WTC11 (cell line): ENCODE measurements around the gene B3GAT1. TPM values are rescaled to one million over a fixed set of nuclear protein-coding genes. Genes with fewer than 3 reads are reported as not detected.
A peak's percentile ranks its signal among the peaks of the same experiment; 100 is the strongest.

Source experiments
- ATAC-seq: fragments of 200-7000 bp; cut with Tn5 transposase; 2 replicates; pipeline ENCODE4 v1.10.0; 2021; ENCODE audit warnings: mild to moderate bottlenecking, moderate library complexity
- CTCF ChIA-PET: fragments of 300-600 bp; sonication (Branson Sonifier 250); formaldehyde crosslinking; loops from one replicate; lab custom pipeline; 2021; ENCODE audit warnings: antibody characterized with exemption; lab: Charles Lee
- POLR2A ChIA-PET: fragments of 350-600 bp; sonication (Branson Sonifier 250); formaldehyde crosslinking; loops from one replicate; lab custom pipeline; 2021; ENCODE audit warnings: antibody characterized with exemption; lab: Charles Lee
- DNase-seq: peaks from one replicate; pipeline ENCODE4 v3.0.0; 2021; ENCODE audit warnings: low spot score
- H3K27ac Mint-ChIP-seq: 2 replicates; pipeline ENCODE4 v1.8.0; 2021; ENCODE audit warnings: mixed read lengths
- H3K27me3 Mint-ChIP-seq: 2 replicates; pipeline ENCODE4 v1.8.0; 2021; ENCODE audit warnings: low read depth, mild to moderate bottlenecking, moderate library complexity, mixed read lengths
- H3K36me3 Mint-ChIP-seq: 2 replicates; pipeline ENCODE4 v1.8.0; 2021; ENCODE audit warnings: mixed read lengths
- H3K4me1 Mint-ChIP-seq: 2 replicates; pipeline ENCODE4 v1.8.0; 2022; ENCODE audit warnings: mixed read lengths
- H3K4me3 Mint-ChIP-seq: 2 replicates; pipeline ENCODE4 v1.8.0; 2021; ENCODE audit warnings: mild to moderate bottlenecking, moderate library complexity, mixed read lengths
- H3K9me3 Mint-ChIP-seq: 2 replicates; pipeline ENCODE4 v1.8.0; 2021; ENCODE audit warnings: mixed read lengths
- AFF4 ChIP-seq: sonication (generic); formaldehyde crosslinking; IDR thresholded peaks from 2 replicates; pipeline ENCODE4 v1.8.1; 2023; ENCODE audit warnings: mild to moderate bottlenecking, missing genetic modification reagents, borderline replicate concordance
- CDX4 ChIP-seq: fragments of 250-450 bp; sonication (Bioruptor Pico); IDR thresholded peaks from 2 replicates; pipeline ENCODE4 v1.9.0; 2021; ENCODE audit warnings: moderate library complexity, mild to moderate bottlenecking, inconsistent platforms, borderline replicate concordance
- ELF4 ChIP-seq: sonication (generic); formaldehyde crosslinking; IDR thresholded peaks from 2 replicates; pipeline ENCODE4 v1.8.1; 2022; ENCODE audit warnings: low read depth, mild to moderate bottlenecking, moderate library complexity, missing genetic modification reagents
- GTF2I ChIP-seq: fragments of 250-450 bp; sonication (Bioruptor Pico); conservative IDR thresholded peaks from 2 replicates; pipeline ENCODE4 v1.4.0; 2021; ENCODE audit warnings: mild to moderate bottlenecking
- IRF1 ChIP-seq: sonication (generic); formaldehyde crosslinking; IDR thresholded peaks from 2 replicates; pipeline ENCODE4 v1.8.0; 2023; ENCODE audit warnings: missing genetic modification reagents
- IRF2 ChIP-seq: sonication (generic); formaldehyde crosslinking; IDR thresholded peaks from 2 replicates; pipeline ENCODE4 v1.8.0; 2022; ENCODE audit warnings: low read depth, missing genetic modification reagents, borderline replicate concordance
- JUN ChIP-seq: sonication (generic); formaldehyde crosslinking; IDR thresholded peaks from 2 replicates; pipeline ENCODE4 v1.8.0; 2023; ENCODE audit warnings: mild to moderate bottlenecking, missing genetic modification reagents
- MYBL2 ChIP-seq: sonication (generic); formaldehyde crosslinking; IDR thresholded peaks from 2 replicates; pipeline ENCODE4 v1.8.1; 2023; ENCODE audit warnings: mild to moderate bottlenecking, moderate library complexity, missing genetic modification reagents
- NFYB ChIP-seq: sonication (generic); formaldehyde crosslinking; conservative IDR thresholded peaks from 2 replicates; pipeline ENCODE4 v1.8.0; 2022; ENCODE audit warnings: low read depth, missing genetic modification reagents
- PRRX2 ChIP-seq: fragments of 250-450 bp; sonication (Bioruptor Pico); IDR thresholded peaks from 2 replicates; pipeline ENCODE4 v1.8.0; 2021; ENCODE audit warnings: mild to moderate bottlenecking
- SMAD3 ChIP-seq: sonication (generic); formaldehyde crosslinking; IDR thresholded peaks from 2 replicates; pipeline ENCODE4 v1.8.0; 2022; ENCODE audit warnings: missing genetic modification reagents, mild to moderate bottlenecking, borderline replicate concordance
- SOX15 ChIP-seq: fragments of 250-450 bp; sonication (Bioruptor Pico); IDR thresholded peaks from 2 replicates; pipeline ENCODE4 v1.9.0; 2021; ENCODE audit warnings: mild to moderate bottlenecking
- TEAD1 ChIP-seq: sonication (generic); formaldehyde crosslinking; IDR thresholded peaks from 2 replicates; pipeline ENCODE4 v1.8.0; 2022; ENCODE audit warnings: mild to moderate bottlenecking, missing genetic modification reagents
- TP53 ChIP-seq: sonication (generic); formaldehyde crosslinking; IDR thresholded peaks from 2 replicates; pipeline ENCODE4 v1.8.1; 2023; ENCODE audit warnings: mild to moderate bottlenecking, missing genetic modification reagents
- USF2 ChIP-seq: sonication (generic); formaldehyde crosslinking; IDR thresholded peaks from 2 replicates; pipeline ENCODE4 v1.8.1; 2023; ENCODE audit warnings: mild to moderate bottlenecking, missing genetic modification reagents, moderate library complexity
- ZNF317 ChIP-seq: sonication (generic); formaldehyde crosslinking; IDR thresholded peaks from 2 replicates; pipeline ENCODE4 v1.8.1; 2023; ENCODE audit warnings: low read depth, mild to moderate bottlenecking, moderate library complexity, missing genetic modification reagents, borderline replicate concordance
- ZNF425 ChIP-seq: fragments of 250-450 bp; sonication (Bioruptor Pico); conservative IDR thresholded peaks from 2 replicates; pipeline ENCODE4 v1.9.0; 2021; ENCODE audit warnings: mild to moderate bottlenecking
- ZNF532 ChIP-seq: fragments of 250-450 bp; sonication (Bioruptor Pico); IDR thresholded peaks from 2 replicates; pipeline ENCODE4 v1.9.0; 2021; ENCODE audit warnings: mild to moderate bottlenecking, borderline replicate concordance
- total RNA-seq: library from RNA; stranded (reverse); gene quantifications from 3 replicates; pipeline ENCODE4 v1.2.3, GENCODE V29; 2021

Gene B3GAT1
- total RNA-seq, 1 experiment from 2014 or later, result 30.0 TPM

- TF ChIP-seq IRF1 (CRISPR knock-in tag), result no peak
Observed at GRCh38 chr11:134423106-134423505, 11.1 kb upstream of the B3GAT1 start (continued).

- H3K27ac Mint-ChIP-seq, result no peak overlapping the region
- no peak overlapping the region for H3K4me3 Mint-ChIP-seq
- H3K36me3 Mint-ChIP-seq, result no peaks in the 10 kb centered on the region
- TF ChIP-seq IRF2 (CRISPR knock-in tag) (no peak), ELF4 (CRISPR knock-in tag) (no peak), USF2 (CRISPR knock-in tag) (no peak), CDX4 (no peak), NFYB (CRISPR knock-in tag) (no peak), PRRX2 (CRISPR knock-in tag) (no peak), ZNF532 (CRISPR knock-in tag) (no peak), GTF2I (CRISPR knock-in tag) (no peak), ZNF425 (CRISPR knock-in tag) (no peak), TEAD1 (CRISPR knock-in tag) (no peak), AFF4 (CRISPR knock-in tag) (no peak), TP53 (CRISPR knock-in tag) (no peak), JUN (CRISPR knock-in tag) (no peak), SMAD3 (CRISPR knock-in tag) (no peak), MYBL2 (CRISPR knock-in tag) (no peak), ZNF317 (CRISPR knock-in tag) (no peak), SOX15 (CRISPR knock-in tag) (no peak)
- no peaks in the 10 kb centered on the region for H3K9me3 Mint-ChIP-seq
- ChIA-PET POLR2A (interaction anchor here (1.2 kb wide), 1 partner anchor 20 kb away, joined by 3 read pairs; no protein-coding TSS in a partner anchor), CTCF (no interaction called here)
- no peak for ATAC-seq
- peaks cover 34% of the 10 kb centered on the region for H3K4me1 Mint-ChIP-seq
- H3K27me3 Mint-ChIP-seq, result peaks cover 29% of the 10 kb centered on the region
- peak; percentile 13 for DNase-seq
Observed at GRCh38 chr11:134417871-134418840, 6.1 kb upstream of the B3GAT1 start.
